SH-SY5Y (cell line): ENCODE results near the gene LRRC27.

ENCODE experiments used
- GATA2 ChIP-seq: IDR thresholded peaks from 2 replicates; pipeline ENCODE4 v1.6.1; 2011; ENCODE audit warnings: mild to moderate bottlenecking, low read depth, low read length
- GATA3 ChIP-seq: IDR thresholded peaks from 2 replicates; pipeline ENCODE4 v1.6.1; 2011; ENCODE audit warnings: low read depth, mild to moderate bottlenecking, low read length, moderate library complexity

GRCh38 chr10:132298038-132298881, 33.7 kb upstream of the LRRC27 start:
- no peak for TF ChIP-seq GATA3
- no peak for TF ChIP-seq GATA2
